Fibroblast of lung (primary cell): ENCODE data around the gene OR10R2. TPM values are rescaled to one million over a fixed set of nuclear protein-coding genes. Genes with fewer than 3 reads are reported as not detected.
"Not testable (repeated sequence)": the region's sequence is repeated elsewhere in the genome, so short reads cannot be mapped to it uniquely, and the experiment has no call there.

Experiments
- DNase-seq, 2 donors: peaks; one replicate each; pipeline versions ENCODE4 v3.0.0 to v3.0.0-alpha.2; 2010; ENCODE audit warnings: low read depth in 2 of 2
- H2AFZ ChIP-seq: 2 replicates; pipeline ENCODE4 v1.5.1; 2012; ENCODE audit warnings: low read length, control low read depth, inconsistent platforms
- H3K27ac ChIP-seq: 2 replicates; pipeline ENCODE4 v1.5.1; 2011; ENCODE audit warnings: low read length, control low read depth; ENCODE audit not compliant: insufficient read depth
- H3K27me3 ChIP-seq: 2 replicates; pipeline ENCODE4 v1.5.1; 2011; ENCODE audit warnings: mild to moderate bottlenecking, low read length; ENCODE audit not compliant: control insufficient read depth, insufficient read depth
- H3K36me3 ChIP-seq: 2 replicates; pipeline ENCODE4 v1.5.1; 2011; ENCODE audit warnings: low read length; ENCODE audit not compliant: control insufficient read depth, insufficient read depth
- H3K4me1 ChIP-seq: 2 replicates; pipeline ENCODE4 v1.5.1; 2011; ENCODE audit warnings: low read length; ENCODE audit not compliant: control insufficient read depth, insufficient read depth; ENCODE audit errors: extremely low read depth
- H3K4me2 ChIP-seq: 2 replicates; pipeline ENCODE4 v1.5.1; 2011; ENCODE audit warnings: low read length, control low read depth; ENCODE audit not compliant: insufficient read depth; ENCODE audit errors: extremely low read depth
- H3K4me3 ChIP-seq, 4 experiments: fragments of 200-600 bp in 1 of 4; sonication (generic) in 1 of 4; replicated peaks in 1 of 4; 2 replicates each; pipeline ENCODE4 v1.5.1; 2011 to 2016; ENCODE audit warnings: low read length in 4 of 4, low read depth in 3 of 4, mild to moderate bottlenecking in 3 of 4, control low read depth in 2 of 4, inconsistent platforms in 1 of 4, mixed read lengths in 1 of 4; ENCODE audit not compliant: insufficient read depth in 1 of 4; ENCODE audit errors: control extremely low read depth in 1 of 4
- H3K79me2 ChIP-seq: 2 replicates; pipeline ENCODE4 v1.5.1; 2012; ENCODE audit warnings: mild to moderate bottlenecking, low read length, inconsistent platforms; ENCODE audit not compliant: control insufficient read depth, insufficient read depth
- H3K9ac ChIP-seq: 2 replicates; pipeline ENCODE4 v1.5.1; 2011; ENCODE audit warnings: mild to moderate bottlenecking, low read length, control low read depth; ENCODE audit not compliant: insufficient read depth
- H3K9me3 ChIP-seq: 2 replicates; pipeline ENCODE4 v1.5.1; 2012; ENCODE audit warnings: low read depth, low read length; ENCODE audit not compliant: control insufficient read depth, insufficient read depth
- H4K20me1 ChIP-seq: 2 replicates; pipeline ENCODE4 v1.5.1; 2011; ENCODE audit warnings: low read length; ENCODE audit not compliant: control insufficient read depth, insufficient read depth; ENCODE audit errors: extremely low read depth
- CTCF ChIP-seq, 2 donors: IDR thresholded peaks in 1 of 2; conservative IDR thresholded peaks in 1 of 2; 1 replicate in 1 of 2; 2 replicates in 1 of 2; pipeline ENCODE4 v1.5.1; 2011 to 2012; ENCODE audit warnings: low read length in 2 of 2, control low read depth in 1 of 2, inconsistent platforms in 1 of 2, low read depth in 1 of 2, mild to moderate bottlenecking in 1 of 2
- EZH2 ChIP-seq: IDR thresholded peaks from 2 replicates; pipeline ENCODE4 v1.5.1; 2012; ENCODE audit warnings: low read length, control low read depth, mild to moderate bottlenecking; ENCODE audit errors: missing control alignments
- polyA minus RNA-seq: library from RNA; depleted of rRNA, polyadenylated mRNA; stranded (reverse); fragments of >200 nt; gene quantifications from 2 replicates; pipeline ENCODE4 v1.2.3, GENCODE V29; 2011; ENCODE audit warnings: low replicate concordance
- polyA plus RNA-seq, 2 donors: library from polyadenylated mRNA; depleted of rRNA in 1 of 2; stranded (reverse) in 1 of 2; unstranded in 1 of 2; fragments of >200 nt; gene quantifications; 2 replicates each; pipeline ENCODE4 v1.2.1, GENCODE V29; 2011 to 2012; ENCODE audit warnings: missing spikeins in 1 of 2
- total RNA-seq: library from RNA; depleted of rRNA; stranded (reverse); fragments of >200 nt; gene quantifications from 2 replicates; pipeline ENCODE4 v1.2.1, GENCODE V29; 2014

OR10R2 gene
- not detected in 2 replicates for total RNA-seq
- polyA plus RNA-seq = not detected in 2 replicates
- polyA plus RNA-seq (2012) = not detected in 2 replicates
- polyA minus RNA-seq = not detected in 2 replicates

GRCh38 chr1:158471920-158472319 is at the start of gene OR10R2:
Gene OR10R2, plus strand, starts transcription at chr1:158472220. Its CDS starts 106 bp downstream, at chr1:158472326.
- no peaks in the 10 kb centered on the region for H3K27me3 ChIP-seq
- no peaks in the 10 kb centered on the region for H3K4me1 ChIP-seq
- H3K27ac ChIP-seq = no peak within 1 kb of the TSS
- no peak within 1 kb of the TSS for H2AFZ ChIP-seq
- DNase-seq = no peak
- H4K20me1 ChIP-seq = no peaks in the 10 kb centered on the region
- H3K36me3 ChIP-seq = no peaks in the 10 kb centered on the region
- no peak within 1 kb of the TSS for H3K9ac ChIP-seq
- H3K4me3 ChIP-seq = no peak within 1 kb of the TSS
- TF ChIP-seq CTCF (conservative IDR thresholded peaks at IDR 0.05 in 1 of 2, IDR thresholded peaks at IDR 0.05 in 1 of 2; ENCODE audit: low read depth in 1 of 2, low read length in 2 of 2) = no peak
- no peaks in the 10 kb centered on the region for H3K9me3 ChIP-seq
- no peak within 1 kb of the TSS for H3K4me2 ChIP-seq
- no peaks in the 10 kb centered on the region for H3K79me2 ChIP-seq

- no peaks in the 10 kb centered on the region for H4K20me1 ChIP-seq
- no peaks in the 10 kb centered on the region for H3K27me3 ChIP-seq
- no peaks in the 10 kb centered on the region for H3K36me3 ChIP-seq
- DNase-seq = no peak
- H3K4me2 ChIP-seq = no peak overlapping the region
- no peak overlapping the region for H2AFZ ChIP-seq
- no peaks in the 10 kb centered on the region for H3K9me3 ChIP-seq
- no peaks in the 10 kb centered on the region for H3K79me2 ChIP-seq
- H3K27ac ChIP-seq = no peak overlapping the region
- no peaks in the 10 kb centered on the region for H3K4me1 ChIP-seq
- no peak for TF ChIP-seq EZH2
- TF ChIP-seq CTCF (conservative IDR thresholded peaks at IDR 0.05 in 1 of 2, IDR thresholded peaks at IDR 0.05 in 1 of 2; ENCODE audit: low read depth in 1 of 2, low read length in 2 of 2) = no peak
- H3K4me3 ChIP-seq = no peak overlapping the region
- H3K9ac ChIP-seq = no peak overlapping the region
Measured at GRCh38 chr1:158425027-158425426, 47.0 kb upstream of the OR10R2 start.

DNA sequence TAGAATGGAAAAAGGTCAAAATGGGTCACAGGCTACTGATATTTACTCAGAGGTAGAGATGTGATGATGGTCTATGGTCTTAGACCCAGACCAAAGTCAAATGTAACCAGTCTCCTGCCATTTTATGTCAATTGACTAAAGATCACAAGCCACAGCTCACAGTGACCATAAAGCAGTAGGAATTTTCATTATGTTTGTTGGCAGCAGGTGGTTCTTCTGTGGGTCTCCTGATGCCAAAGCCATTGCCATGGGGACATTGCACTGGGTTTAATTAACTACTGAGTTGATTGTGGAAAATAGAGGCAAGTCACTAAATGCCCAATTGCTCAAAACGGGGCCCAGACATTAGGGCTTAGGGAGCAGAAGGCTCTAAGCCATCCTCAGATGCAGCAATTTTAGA is 45.9 kb upstream of the OR10R2 start, which contains the start of gene OR10K2:
Gene OR10K2, minus strand, starts transcription at position 101 of the 400 bp plus-strand sequence. CDS start 5,371 bp downstream, outside the sequence.
- H3K9ac ChIP-seq = no peak within 1 kb of the TSS
- no peaks in the 10 kb centered on the region for H3K79me2 ChIP-seq
- H3K4me3 ChIP-seq = no peak within 1 kb of the TSS
- H4K20me1 ChIP-seq = no peaks in the 10 kb centered on the region
- H3K36me3 ChIP-seq = no peaks in the 10 kb centered on the region
- no peaks in the 10 kb centered on the region for H3K27me3 ChIP-seq
- no peaks in the 10 kb centered on the region for H3K4me1 ChIP-seq
- no peak within 1 kb of the TSS for H3K4me2 ChIP-seq
- H3K9me3 ChIP-seq = no peaks in the 10 kb centered on the region
- TF ChIP-seq CTCF (conservative IDR thresholded peaks at IDR 0.05 in 1 of 2, IDR thresholded peaks at IDR 0.05 in 1 of 2; ENCODE audit: low read depth in 1 of 2, low read length in 2 of 2) (no peak), EZH2 (no peak)
- H2AFZ ChIP-seq = no peak within 1 kb of the TSS
- H3K27ac ChIP-seq = no peak within 1 kb of the TSS
- DNase-seq = no peak

GRCh38 chr1:158430163-158430562 is 41.9 kb upstream of the OR10R2 start:
- H3K79me2 ChIP-seq, H3K36me3 ChIP-seq, H4K20me1 ChIP-seq, H3K27me3 ChIP-seq, H3K27ac ChIP-seq, H2AFZ ChIP-seq, H3K9me3 ChIP-seq, H3K4me2 ChIP-seq, H3K9ac ChIP-seq, H3K4me1 ChIP-seq, DNase-seq, H3K4me3 ChIP-seq: not testable (repeated sequence)
